ENCODE data around the gene MAP1B. TPM values are rescaled to one million over a fixed set of nuclear protein-coding genes. Genes with fewer than 3 reads are reported as not detected.

MAP1B gene
- total RNA-seq, 1 donor from 2014 or later, result 2,530 TPM

DNA sequence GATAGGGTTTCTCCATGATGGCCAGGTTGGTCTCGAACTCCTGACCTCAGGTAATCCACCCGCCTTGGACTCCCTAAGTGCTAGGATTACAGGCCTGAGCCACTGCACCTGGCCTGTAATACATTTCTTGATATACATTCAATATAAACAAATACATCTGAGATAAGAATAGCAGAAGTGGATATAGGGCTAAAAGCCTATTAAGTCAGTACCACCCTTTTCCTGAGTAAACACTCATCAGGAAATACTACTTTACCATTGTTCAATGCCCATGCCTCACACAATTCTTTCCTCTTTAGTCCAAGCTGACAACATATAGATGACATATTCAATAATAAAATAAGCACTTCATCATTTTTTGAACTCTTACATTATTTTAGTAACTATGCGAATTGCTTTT lies 148.0 kb downstream of the MAP1B start:
- Mint-ChIP-seq H3K4me1 (ENCODE audit: low read depth, unreplicated experiment) (no peaks in the 10 kb centered on the region), H3K27me3 (ENCODE audit: unreplicated experiment) (no peaks in the 10 kb centered on the region), H3K9me3 (ENCODE audit: unreplicated experiment) (no peaks in the 10 kb centered on the region), H3K27ac (ENCODE audit: unreplicated experiment) (no peak overlapping the region), H3K4me3 (ENCODE audit: unreplicated experiment) (no peak overlapping the region), H3K36me3 (ENCODE audit: unreplicated experiment) (peaks cover 5% of the 10 kb centered on the region)
- no peak for TF ChIP-seq CTCF (IDR thresholded peaks at IDR 0.05; ENCODE audit: partially characterized antibody, unreplicated experiment)
- no peak for DNase-seq

DNA sequence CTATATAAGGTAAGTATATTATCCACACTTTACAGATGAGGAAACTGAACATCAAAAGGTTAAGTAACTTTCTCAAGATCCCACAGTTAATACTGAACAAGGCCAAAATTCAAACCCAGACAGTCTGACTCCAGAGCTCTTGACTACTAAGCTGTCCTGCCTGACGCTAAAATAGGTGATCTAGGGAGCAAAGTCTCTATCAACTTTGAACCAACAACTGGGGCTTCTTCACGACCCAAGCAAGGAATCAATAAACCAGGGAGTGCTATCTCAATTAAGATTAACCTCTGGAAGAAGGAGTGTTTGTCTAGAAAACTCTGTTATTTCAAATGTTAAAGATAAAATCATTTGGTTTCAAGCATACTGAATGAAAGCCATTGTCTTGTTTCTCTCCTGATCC lies 148.4 kb downstream of the MAP1B start:
- no peaks in the 10 kb centered on the region for H3K9me3 Mint-ChIP-seq (ENCODE audit: unreplicated experiment)
- no peak overlapping the region for H3K4me3 Mint-ChIP-seq (ENCODE audit: unreplicated experiment)
- H3K27ac Mint-ChIP-seq (ENCODE audit: unreplicated experiment), result no peak overlapping the region
- no peak for DNase-seq
- no peaks in the 10 kb centered on the region for H3K27me3 Mint-ChIP-seq (ENCODE audit: unreplicated experiment)
- no peaks in the 10 kb centered on the region for H3K4me1 Mint-ChIP-seq (ENCODE audit: low read depth, unreplicated experiment)
- peaks cover 5% of the 10 kb centered on the region for H3K36me3 Mint-ChIP-seq (ENCODE audit: unreplicated experiment)
- no peak for TF ChIP-seq CTCF (IDR thresholded peaks at IDR 0.05; ENCODE audit: partially characterized antibody, unreplicated experiment)

DNA sequence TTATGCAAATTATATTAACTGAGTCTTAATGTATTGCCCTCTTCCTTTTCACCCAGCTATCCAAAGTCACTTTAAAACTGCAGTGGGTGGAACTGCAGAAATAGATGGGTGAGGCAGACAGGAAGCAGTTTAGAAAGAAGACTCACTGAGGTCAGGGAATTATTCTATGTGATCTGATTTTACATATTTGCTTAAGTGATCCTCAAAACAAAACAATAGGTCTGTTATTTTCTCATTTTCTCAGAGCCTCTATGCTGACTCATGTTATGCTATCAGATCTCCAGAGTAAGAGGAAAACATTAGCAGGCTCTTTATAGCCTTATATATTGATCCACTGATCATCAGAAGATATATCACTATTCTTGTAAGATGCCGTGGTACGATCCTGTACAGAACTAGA lies 149.3 kb downstream of the MAP1B start:
- Mint-ChIP-seq H3K27me3 (ENCODE audit: unreplicated experiment) (no peaks in the 10 kb centered on the region), H3K27ac (ENCODE audit: unreplicated experiment) (no peak overlapping the region), H3K4me3 (ENCODE audit: unreplicated experiment) (no peak overlapping the region), H3K4me1 (ENCODE audit: low read depth, unreplicated experiment) (no peaks in the 10 kb centered on the region), H3K9me3 (ENCODE audit: unreplicated experiment) (no peaks in the 10 kb centered on the region), H3K36me3 (ENCODE audit: unreplicated experiment) (peaks cover 5% of the 10 kb centered on the region)
- TF ChIP-seq CTCF (IDR thresholded peaks at IDR 0.05; ENCODE audit: partially characterized antibody, unreplicated experiment), result no peak
- no peak for DNase-seq

Small RNA genes within 50 kb of the gene (microRNA-seq; reads per million reads assigned to microRNA genes)
- gene MIR4803 (ENCODE audit: unreplicated experiment), result not detected

Other genes starting within 250 kb of the MAP1B start
- gene MRPS27, start 212.8 kb downstream of the MAP1B start, total RNA-seq (ENCODE audit: unreplicated experiment), result 30.1 TPM
- 6.7 TPM for gene PTCD2, start 212.9 kb downstream of the MAP1B start, total RNA-seq (ENCODE audit: unreplicated experiment)